ENCODE measurements around the gene ACAP3.

Gene ACAP3

GRCh38 chr1:1340791-1341548, 33.2 kb upstream of the ACAP3 start:
- Histone ChIP-seq H3K36me3 (ENCODE audit: insufficient read depth, low read length) (peaks cover 3% of the 10 kb centered on the region; the same call in 1 of the 2 replicates), H3K9me3 (ENCODE audit: low read depth, low read length) (no peaks in the 10 kb centered on the region), H3K4me3 (no peak overlapping the region), H3K27ac (no peak overlapping the region), H3K9ac (ENCODE audit: insufficient read length) (no peak overlapping the region)
- DNase-seq (ENCODE audit: low read depth, low spot score): no peak
- TF ChIP-seq POLR2AphosphoS5 (IDR thresholded peaks at IDR 0.05; ENCODE audit: borderline replicate concordance, low read depth, low read length): peak; percentile 9; the same call in 1 of the 2 replicates
- TF ChIP-seq EZH2 (IDR thresholded peaks at IDR 0.05): no peak
- TF ChIP-seq FOXP2 (optimal IDR thresholded peaks at IDR 0.05; ENCODE audit: control extremely low read depth, extremely low read length, insufficient read depth): no peak

- DNase-seq (ENCODE audit: low read depth, low spot score): no peak
- H3K4me3 ChIP-seq: no peak overlapping the region
- no peaks in the 10 kb centered on the region for H3K9me3 ChIP-seq (ENCODE audit: low read depth, low read length)
- TF ChIP-seq POLR2AphosphoS5 (IDR thresholded peaks at IDR 0.05; ENCODE audit: borderline replicate concordance, low read depth, low read length): no peak
- TF ChIP-seq EZH2 (IDR thresholded peaks at IDR 0.05): no peak
- no peak for TF ChIP-seq FOXP2 (optimal IDR thresholded peaks at IDR 0.05; ENCODE audit: control extremely low read depth, extremely low read length, insufficient read depth)
- H3K27ac ChIP-seq: no peak overlapping the region
- H3K36me3 ChIP-seq (ENCODE audit: insufficient read depth, low read length): peaks cover 3% of the 10 kb centered on the region; the same call in 1 of the 2 replicates
- no peak overlapping the region for H3K9ac ChIP-seq (ENCODE audit: insufficient read length)
These were observed 32.5 kb upstream of the ACAP3 start for GRCh38 chr1:1340185-1340584.

GRCh38 chr1:1338278-1338677, 30.5 kb upstream of the ACAP3 start:
- DNase-seq (ENCODE audit: low read depth, low spot score): no peak
- H3K4me3 ChIP-seq: no peak overlapping the region
- no peak overlapping the region for H3K9ac ChIP-seq (ENCODE audit: insufficient read length)
- H3K27ac ChIP-seq: no peak overlapping the region
- TF ChIP-seq FOXP2 (optimal IDR thresholded peaks at IDR 0.05; ENCODE audit: control extremely low read depth, extremely low read length, insufficient read depth): no peak
- TF ChIP-seq POLR2AphosphoS5 (IDR thresholded peaks at IDR 0.05; ENCODE audit: borderline replicate concordance, low read depth, low read length): no peak
- no peak for TF ChIP-seq EZH2 (IDR thresholded peaks at IDR 0.05)
- H3K9me3 ChIP-seq (ENCODE audit: low read depth, low read length): no peaks in the 10 kb centered on the region
- peaks cover 3% of the 10 kb centered on the region; the same call in 1 of the 2 replicates for H3K36me3 ChIP-seq (ENCODE audit: insufficient read depth, low read length)

GRCh38 chr1:1337793-1338147, 30.0 kb upstream of the ACAP3 start:
- no peak for TF ChIP-seq POLR2AphosphoS5 (IDR thresholded peaks at IDR 0.05; ENCODE audit: borderline replicate concordance, low read depth, low read length)
- no peak for TF ChIP-seq FOXP2 (optimal IDR thresholded peaks at IDR 0.05; ENCODE audit: control extremely low read depth, extremely low read length, insufficient read depth)
- TF ChIP-seq EZH2 (IDR thresholded peaks at IDR 0.05): no peak

GRCh38 chr1:1336931-1337792, 29.4 kb upstream of the ACAP3 start:
- no peak overlapping the region for H3K4me3 ChIP-seq
- peaks cover 3% of the 10 kb centered on the region; the same call in 1 of the 2 replicates for H3K36me3 ChIP-seq (ENCODE audit: insufficient read depth, low read length)
- no peak for DNase-seq (ENCODE audit: low read depth, low spot score)
- H3K9ac ChIP-seq (ENCODE audit: insufficient read length): no peak overlapping the region
- TF ChIP-seq POLR2AphosphoS5 (IDR thresholded peaks at IDR 0.05; ENCODE audit: borderline replicate concordance, low read depth, low read length) (no peak), FOXP2 (optimal IDR thresholded peaks at IDR 0.05; ENCODE audit: control extremely low read depth, extremely low read length, insufficient read depth) (no peak), EZH2 (IDR thresholded peaks at IDR 0.05) (no peak)
- no peak overlapping the region for H3K27ac ChIP-seq
- no peaks in the 10 kb centered on the region for H3K9me3 ChIP-seq (ENCODE audit: low read depth, low read length)

More at GRCh38 chr1:1337793-1338147, 30.0 kb upstream of the ACAP3 start:
- Histone ChIP-seq H3K9ac (ENCODE audit: insufficient read length) (no peak overlapping the region), H3K4me3 (no peak overlapping the region), H3K36me3 (ENCODE audit: insufficient read depth, low read length) (peaks cover 3% of the 10 kb centered on the region; the same call in 1 of the 2 replicates), H3K9me3 (ENCODE audit: low read depth, low read length) (no peaks in the 10 kb centered on the region), H3K27ac (no peak overlapping the region)
- no peak for DNase-seq (ENCODE audit: low read depth, low spot score)

DNA sequence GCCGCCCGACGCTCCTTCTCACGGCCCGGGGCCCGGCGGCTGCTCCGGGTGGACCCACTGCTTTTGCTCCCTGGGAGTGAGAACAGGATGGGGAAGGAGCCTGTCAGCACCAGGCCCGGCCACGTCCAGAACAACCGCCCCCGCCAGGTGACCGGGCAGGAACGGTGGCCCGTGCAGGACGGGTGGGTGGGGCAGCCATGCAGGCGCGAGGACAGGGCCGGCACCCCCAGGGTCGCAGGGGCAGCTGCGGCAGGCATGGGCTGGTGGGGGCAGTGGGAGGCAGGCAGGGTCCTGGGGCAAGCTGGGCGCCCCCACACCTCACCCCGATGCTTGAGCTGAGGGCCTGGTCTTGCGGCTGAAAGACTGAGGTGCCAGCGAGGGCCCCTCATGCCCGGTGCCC, 28.7 kb upstream of the ACAP3 start:
- H3K9me3 ChIP-seq (ENCODE audit: low read depth, low read length): no peaks in the 10 kb centered on the region
- H3K36me3 ChIP-seq (ENCODE audit: insufficient read depth, low read length): peaks cover 3% of the 10 kb centered on the region; the same call in 1 of the 2 replicates
- no peak overlapping the region for H3K4me3 ChIP-seq
- no peak overlapping the region for H3K27ac ChIP-seq
- no peak overlapping the region for H3K9ac ChIP-seq (ENCODE audit: insufficient read length)
- no peak for DNase-seq (ENCODE audit: low read depth, low spot score)
- TF ChIP-seq POLR2AphosphoS5 (IDR thresholded peaks at IDR 0.05; ENCODE audit: borderline replicate concordance, low read depth, low read length) (no peak), FOXP2 (optimal IDR thresholded peaks at IDR 0.05; ENCODE audit: control extremely low read depth, extremely low read length, insufficient read depth) (no peak), EZH2 (IDR thresholded peaks at IDR 0.05) (no peak)

GRCh38 chr1:1335792-1336248, 28.1 kb upstream of the ACAP3 start:
- no peak for DNase-seq (ENCODE audit: low read depth, low spot score)
- Histone ChIP-seq H3K36me3 (ENCODE audit: insufficient read depth, low read length) (peaks cover 3% of the 10 kb centered on the region; the same call in 1 of the 2 replicates), H3K4me3 (no peak overlapping the region), H3K9ac (ENCODE audit: insufficient read length) (no peak overlapping the region), H3K27ac (no peak overlapping the region), H3K9me3 (ENCODE audit: low read depth, low read length) (no peaks in the 10 kb centered on the region)
- TF ChIP-seq EZH2 (IDR thresholded peaks at IDR 0.05) (no peak), POLR2AphosphoS5 (IDR thresholded peaks at IDR 0.05; ENCODE audit: borderline replicate concordance, low read depth, low read length) (0 out of 2 replicates have a peak, but pooled peaks have one; percentile 6), FOXP2 (optimal IDR thresholded peaks at IDR 0.05; ENCODE audit: control extremely low read depth, extremely low read length, insufficient read depth) (no peak)

DNA sequence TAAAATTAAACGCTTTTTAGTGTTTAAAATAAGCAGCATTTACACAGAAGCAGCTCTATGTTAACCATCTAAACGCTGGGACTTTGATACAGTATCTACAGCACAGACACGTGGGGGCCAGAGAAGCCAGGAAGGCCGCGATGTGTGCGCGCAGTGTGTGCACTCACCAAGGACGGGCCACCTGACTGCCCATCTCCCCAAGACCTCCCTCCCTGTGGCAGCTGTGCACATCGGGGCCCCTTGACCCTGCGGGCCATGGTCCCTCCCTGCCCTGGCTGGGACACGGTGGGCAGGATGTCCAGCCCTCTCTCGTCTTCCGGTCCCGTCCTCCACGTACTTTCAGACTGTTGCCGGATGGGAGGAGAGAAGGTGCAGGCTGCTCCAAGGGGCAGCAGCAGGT, 27.6 kb upstream of the ACAP3 start:
- DNase-seq (ENCODE audit: low read depth, low spot score): no peak
- no peak overlapping the region for H3K9ac ChIP-seq (ENCODE audit: insufficient read length)
- H3K27ac ChIP-seq: no peak overlapping the region
- H3K4me3 ChIP-seq: no peak overlapping the region
- H3K9me3 ChIP-seq (ENCODE audit: low read depth, low read length): no peaks in the 10 kb centered on the region
- peaks cover 3% of the 10 kb centered on the region; the same call in 1 of the 2 replicates for H3K36me3 ChIP-seq (ENCODE audit: insufficient read depth, low read length)
- TF ChIP-seq POLR2AphosphoS5 (IDR thresholded peaks at IDR 0.05; ENCODE audit: borderline replicate concordance, low read depth, low read length): no peak
- TF ChIP-seq EZH2 (IDR thresholded peaks at IDR 0.05): no peak
- TF ChIP-seq FOXP2 (optimal IDR thresholded peaks at IDR 0.05; ENCODE audit: control extremely low read depth, extremely low read length, insufficient read depth): no peak
